T-helper 9 cell (primary cell): ENCODE measurements around the gene CLCN2.
"Not testable (repeated sequence)": the region's sequence is repeated elsewhere in the genome, so short reads cannot be mapped to it uniquely, and the experiment has no call there.

ENCODE experiments used
- DNase-seq: peaks from one replicate; pipeline ENCODE4 v3.0.0-alpha.2; 2020

The CLCN2 gene

DNA sequence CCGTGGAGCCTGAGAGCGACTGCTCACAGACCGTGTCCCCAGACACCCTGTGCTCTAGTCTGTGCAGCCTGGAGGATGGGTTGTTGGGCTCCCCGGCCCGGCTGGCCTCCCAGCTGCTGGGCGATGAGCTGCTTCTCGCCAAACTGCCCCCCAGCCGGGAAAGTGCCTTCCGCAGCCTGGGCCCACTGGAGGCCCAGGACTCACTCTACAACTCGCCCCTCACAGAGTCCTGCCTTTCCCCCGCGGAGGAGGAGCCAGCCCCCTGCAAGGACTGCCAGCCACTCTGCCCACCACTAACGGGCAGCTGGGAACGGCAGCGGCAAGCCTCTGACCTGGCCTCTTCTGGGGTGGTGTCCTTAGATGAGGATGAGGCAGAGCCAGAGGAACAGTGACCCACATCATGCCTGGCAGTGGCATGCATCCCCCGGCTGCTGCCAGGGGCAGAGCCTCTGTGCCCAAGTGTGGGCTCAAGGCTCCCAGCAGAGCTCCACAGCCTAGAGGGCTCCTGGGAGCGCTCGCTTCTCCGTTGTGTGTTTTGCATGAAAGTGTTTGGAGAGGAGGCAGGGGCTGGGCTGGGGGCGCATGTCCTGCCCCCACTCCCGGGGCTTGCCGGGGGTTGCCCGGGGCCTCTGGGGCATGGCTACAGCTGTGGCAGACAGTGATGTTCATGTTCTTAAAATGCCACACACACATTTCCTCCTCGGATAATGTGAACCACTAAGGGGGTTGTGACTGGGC, 16.7 kb downstream of the CLCN2 start:
- no peak for DNase-seq

DNA sequence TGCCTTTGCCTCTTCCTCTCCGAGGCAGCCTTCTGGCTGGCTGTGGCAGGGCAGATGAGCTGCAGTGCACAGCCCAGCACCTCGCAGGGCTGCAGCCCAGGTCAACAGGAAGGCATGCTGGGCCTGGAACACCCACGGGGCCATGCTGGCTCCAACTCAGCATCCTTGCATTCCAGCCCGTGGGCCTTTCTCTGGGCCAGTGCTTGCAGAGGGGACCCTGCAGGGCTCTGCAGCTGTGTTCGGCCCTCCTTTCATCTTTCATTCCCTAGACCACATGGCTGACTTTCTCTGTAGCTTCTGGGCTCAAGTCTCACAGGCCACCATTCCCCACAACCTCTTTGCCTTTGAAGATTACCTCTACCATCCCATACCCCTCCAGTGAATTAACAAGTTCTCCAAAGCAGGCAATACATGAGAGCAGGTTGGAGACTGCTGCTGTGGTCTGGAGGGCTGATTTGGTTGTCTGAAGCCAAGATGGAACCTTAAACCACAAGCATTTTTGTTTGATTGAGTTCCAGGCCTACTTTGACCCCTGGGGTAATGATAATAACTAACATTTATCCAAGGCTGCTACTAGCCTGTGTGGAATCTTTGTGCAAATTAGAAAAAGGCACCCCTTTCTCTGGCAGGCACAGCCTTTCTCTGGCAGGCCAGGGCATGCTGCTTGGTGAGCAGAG, 18.1 kb downstream of the CLCN2 start:
- no peak for DNase-seq

DNA sequence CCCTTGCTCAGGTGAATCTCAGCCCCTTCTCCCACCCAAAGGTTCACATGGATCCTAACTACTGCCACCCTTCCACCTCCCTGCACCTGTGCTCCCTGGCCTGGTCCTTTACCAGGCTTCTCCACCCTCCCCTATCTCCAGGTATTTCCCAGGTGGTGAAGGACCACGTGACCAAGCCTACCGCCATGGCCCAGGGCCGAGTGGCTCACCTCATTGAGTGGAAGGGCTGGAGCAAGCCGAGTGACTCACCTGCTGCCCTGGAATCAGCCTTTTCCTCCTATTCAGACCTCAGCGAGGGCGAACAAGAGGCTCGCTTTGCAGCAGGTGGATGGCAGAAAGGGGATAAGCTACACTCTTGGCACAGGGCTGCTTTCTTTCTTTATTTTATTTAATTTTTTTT, 19.5 kb downstream of the CLCN2 start:
- DNase-seq = no peak

DNA sequence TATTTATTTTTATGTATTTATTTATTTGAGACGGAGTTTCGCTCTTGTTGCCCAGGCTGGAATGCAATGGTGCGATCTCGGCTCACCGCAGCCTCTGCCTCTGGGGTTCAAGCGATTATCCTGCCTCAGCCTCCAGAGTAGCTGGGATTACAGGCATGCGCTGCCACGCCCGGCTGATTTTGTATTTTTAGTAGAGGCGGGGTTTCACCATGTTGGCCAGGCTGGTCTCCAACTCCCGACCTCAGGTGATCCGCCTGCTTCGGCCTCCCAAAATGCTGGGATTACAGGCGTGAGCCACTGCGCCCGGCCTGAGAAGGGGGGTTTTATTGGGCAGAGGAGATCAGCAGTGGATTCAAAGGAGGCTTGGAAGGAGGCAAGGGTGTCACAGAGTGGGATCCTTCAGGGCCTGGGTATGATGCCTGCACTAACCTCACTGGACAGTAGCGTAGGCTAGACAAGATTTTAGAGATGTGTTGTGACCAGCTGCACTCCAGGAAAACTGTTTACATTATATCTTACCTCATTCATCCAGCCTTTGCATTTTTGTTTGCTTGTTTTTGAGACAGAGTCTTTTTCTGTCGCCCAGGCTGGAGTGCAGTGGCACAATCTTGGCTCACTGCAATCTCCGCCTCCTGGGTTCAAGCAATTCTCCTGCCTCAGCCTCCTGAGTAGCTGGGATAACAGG, 21.8 kb downstream of the CLCN2 start:
- DNase-seq = not testable (repeated sequence)

DNA sequence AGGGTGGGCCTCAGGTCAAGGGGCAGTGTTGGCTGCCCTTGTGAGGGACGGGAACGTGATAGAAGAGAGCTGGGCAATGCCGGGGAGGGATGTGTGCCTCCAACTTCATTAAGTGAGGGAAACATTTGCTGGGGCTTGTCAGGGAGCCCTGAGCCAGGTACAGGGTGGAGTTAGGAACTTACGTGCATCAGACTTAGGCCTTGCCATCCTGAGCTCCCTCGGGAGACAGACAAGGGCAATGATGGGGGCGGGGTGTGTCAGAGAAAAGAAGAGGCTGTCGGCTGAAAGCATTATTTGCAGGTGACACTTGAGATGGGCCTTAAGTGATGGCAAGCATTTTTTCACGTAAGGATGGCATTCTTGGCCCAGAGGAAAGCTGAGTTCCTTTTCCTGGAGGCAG, 22.4 kb downstream of the CLCN2 start:
- DNase-seq = no peak

DNA sequence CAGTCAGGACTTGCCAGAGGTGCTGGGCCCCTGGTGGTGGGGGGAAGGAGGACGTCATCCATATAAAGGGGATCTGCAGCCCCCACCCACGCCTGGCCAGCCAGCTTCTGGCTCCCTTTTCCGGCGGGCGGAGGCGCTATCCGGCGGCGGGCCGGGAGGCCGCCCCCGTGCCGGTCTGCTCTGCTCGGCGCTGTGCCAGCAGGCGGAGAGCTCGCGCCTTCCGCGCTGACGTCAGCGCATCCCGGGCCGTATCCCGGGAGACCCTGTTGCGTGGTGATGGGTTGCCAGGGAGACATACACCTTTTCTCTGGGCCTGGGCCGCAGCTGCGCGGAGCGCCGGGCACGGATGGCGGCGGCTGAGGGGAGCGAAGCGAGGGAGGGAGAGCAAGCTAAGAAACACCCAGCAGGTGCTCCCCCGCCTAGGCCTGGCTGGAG, 22.9 kb downstream of the CLCN2 start:
- peak; percentile 13 for DNase-seq

DNA sequence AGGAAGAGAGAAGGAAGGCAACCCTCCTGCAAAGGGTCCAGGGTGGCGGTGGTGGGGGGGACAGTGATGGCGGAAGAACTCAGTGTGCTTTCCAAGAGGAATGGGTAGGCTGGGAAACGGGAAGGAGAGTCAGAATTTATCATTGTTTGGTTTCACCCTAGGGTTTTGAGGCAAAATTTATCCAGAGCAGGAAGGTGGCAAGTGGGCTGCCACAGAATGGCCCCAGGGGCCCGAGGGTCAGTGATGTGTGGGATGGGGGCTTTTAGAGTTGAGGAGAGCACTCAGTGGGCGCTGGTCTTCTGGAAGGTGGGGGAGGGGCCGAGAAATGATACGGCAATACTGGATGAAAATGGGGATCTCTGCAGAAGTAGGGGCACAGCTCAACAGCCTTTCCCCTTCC, 23.4 kb downstream of the CLCN2 start:
- no peak for DNase-seq

DNA sequence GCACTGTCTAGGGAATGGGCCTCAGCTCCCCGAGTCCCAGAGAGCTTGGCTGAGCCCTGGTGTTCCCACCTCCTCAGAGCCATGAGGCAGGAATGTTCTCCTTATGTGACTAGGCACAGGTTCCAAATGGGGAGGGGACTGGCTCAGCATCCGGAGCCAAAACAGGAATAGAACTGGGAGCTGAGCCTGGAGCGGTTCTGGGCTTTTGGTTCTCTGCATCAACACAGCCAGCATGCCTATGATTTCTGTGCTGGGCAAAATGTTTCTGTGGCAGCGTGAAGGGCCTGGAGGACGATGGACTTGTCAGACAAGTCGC, 24.0 kb downstream of the CLCN2 start, which contains the start of gene FAM131A:
FAM131A (plus strand) TSS at position 202 of the 316 bp plus-strand sequence; CDS start at position 233, 31 bp downstream.
- no peak for DNase-seq

DNA sequence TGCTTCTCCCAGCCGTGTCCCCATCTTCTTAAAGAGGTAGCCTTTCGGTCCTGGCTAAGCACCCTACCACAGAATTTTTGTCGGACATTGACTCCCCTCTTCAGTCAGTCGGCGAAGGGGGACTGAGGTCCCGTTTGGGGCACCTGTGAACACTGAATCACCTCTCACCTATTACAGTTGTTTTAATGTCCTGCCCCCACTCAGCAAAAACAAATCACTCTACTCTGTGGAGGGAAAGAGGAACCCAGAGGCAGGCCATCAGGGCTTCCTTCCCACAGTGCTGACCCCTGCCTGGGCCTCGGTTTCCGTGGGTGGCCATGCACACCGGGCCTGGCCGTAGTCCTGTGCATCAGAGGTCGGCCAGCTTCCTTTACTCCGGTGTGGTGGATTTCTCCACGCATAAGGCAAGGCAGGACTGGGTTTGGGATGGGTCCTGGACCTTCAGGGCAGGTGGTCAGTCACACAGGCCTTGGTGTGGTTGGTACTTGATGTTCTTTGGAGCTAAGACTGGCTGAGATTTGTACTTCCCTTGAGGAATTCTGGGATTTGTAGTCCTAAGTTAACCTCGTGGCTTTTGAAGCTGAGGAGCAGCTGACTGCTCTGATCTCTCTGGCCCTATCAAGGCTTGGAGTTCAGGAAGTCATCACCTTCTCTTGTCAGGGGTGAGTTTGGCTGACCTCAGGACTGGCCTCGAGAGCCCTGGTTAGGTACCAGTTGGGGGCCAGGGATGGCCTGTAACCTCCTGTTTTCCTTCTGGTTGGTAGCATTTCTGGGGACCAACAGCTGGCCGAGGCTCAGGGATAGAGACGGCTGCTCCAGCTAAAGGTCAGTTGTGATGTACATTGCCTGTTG, 24.6 kb downstream of the CLCN2 start:
- DNase-seq = no peak

DNA sequence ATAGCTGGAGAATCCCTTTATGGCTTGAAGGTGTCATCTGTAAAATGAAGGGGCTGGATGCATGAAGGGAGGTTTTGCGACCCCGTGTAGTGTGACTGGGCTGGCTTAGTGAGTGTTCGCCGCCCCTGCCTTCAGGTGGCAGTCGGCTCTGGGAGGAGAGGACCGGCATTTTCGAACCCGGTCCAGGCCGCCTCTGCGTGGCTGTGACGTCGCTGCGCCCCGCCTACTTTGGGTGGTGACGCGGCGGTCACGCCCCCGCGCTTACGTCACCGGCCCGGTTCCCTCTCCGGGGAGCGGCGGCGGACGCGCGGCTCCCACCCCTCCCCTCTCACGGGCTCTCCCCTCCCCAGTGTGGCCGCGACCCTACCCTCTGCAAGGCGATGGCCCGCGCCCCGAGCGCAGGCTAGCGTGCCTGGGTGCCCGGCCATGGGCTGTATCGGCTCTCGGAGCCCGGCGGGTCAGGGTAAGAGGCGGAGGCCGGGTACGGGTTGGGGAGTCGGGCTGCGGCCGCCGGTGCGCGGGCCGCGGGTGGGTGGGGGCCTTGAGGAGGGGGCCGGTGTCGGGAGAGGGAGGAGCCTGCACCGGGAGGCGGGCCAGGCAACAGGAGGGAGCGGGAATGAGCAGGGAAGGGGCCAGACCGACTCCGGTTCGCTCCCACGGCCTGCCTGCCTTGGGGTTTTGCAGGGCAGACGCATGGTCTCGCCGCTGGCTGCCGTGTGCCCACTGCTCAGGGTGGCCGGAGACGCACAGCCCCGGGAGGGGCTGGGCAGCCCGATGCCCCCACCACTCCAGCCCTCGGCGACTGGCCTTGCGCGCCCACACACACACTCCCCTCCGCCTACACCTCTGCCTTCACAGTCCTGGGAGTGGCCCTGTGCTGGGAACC, 25.5 kb downstream of the CLCN2 start:
- peak; percentile 88 for DNase-seq

DNA sequence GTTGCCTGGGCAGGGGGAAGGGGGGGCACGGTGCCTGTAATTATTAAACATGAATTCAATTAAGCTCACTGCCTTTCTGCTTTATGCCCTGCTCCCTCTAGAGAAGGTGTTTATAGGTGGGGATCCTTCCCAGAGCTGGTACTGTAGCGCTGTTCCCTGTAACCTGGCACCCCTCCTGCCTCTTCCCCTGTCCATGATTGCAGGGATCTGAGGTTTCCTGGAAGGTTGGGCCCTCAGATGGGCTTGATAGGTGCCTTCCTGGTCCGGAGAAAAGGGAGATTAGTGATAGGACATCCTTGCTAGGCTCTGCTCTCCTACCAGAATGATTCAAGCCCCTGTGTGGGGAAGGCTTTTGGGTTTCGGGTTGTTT, 26.1 kb downstream of the CLCN2 start:
- no peak for DNase-seq

DNA sequence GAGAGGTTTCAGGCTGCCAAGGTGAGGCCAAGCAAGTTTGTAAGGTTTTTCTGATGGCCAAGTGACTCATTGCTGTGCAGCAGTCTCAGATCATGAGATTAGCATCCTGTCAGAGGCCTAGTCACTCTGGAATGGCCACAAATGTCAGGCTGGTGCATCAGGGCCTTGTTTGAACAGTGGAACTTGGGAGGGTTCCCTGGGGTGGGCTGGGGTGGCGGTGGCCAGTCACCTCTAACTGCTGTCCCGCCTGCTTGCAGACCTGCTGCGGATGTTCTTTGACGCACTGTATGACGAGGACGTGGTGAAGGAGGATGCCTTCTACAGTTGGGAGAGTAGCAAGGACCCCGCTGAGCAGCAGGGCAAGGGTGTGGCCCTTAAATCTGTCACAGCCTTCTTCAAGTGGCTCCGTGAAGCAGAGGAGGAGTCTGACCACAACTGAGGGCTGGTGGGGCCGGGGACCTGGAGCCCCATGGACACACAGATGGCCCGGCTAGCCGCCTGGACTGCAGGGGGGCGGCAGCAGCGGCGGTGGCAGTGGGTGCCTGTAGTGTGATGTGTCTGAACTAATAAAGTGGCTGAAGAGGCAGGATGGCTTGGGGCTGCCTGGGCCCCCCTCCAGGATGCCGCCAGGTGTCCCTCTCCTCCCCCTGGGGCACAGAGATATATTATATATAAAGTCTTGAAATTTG, 26.8 kb downstream of the CLCN2 start:
- peak; percentile 31 for DNase-seq

DNA sequence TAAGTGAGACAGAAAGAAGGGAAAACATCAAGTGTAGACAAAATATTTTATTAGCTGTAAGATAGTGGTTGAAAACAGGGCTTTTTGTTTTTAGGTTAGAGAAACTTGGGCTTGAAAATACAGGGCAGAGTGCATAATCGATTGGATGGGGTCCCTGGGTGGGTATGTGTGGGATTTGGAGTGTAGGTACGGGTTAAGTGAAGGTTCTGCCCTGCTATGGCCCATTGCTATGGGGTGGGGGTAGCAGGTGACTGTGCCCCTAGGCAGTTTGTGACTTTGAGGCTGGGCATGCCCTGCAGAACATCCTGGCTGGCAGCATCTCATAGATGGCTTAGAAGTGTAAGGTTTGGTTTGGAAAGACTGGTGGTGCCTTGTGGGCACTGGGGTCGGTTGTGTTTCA, 27.7 kb downstream of the CLCN2 start:
- no peak for DNase-seq

DNA sequence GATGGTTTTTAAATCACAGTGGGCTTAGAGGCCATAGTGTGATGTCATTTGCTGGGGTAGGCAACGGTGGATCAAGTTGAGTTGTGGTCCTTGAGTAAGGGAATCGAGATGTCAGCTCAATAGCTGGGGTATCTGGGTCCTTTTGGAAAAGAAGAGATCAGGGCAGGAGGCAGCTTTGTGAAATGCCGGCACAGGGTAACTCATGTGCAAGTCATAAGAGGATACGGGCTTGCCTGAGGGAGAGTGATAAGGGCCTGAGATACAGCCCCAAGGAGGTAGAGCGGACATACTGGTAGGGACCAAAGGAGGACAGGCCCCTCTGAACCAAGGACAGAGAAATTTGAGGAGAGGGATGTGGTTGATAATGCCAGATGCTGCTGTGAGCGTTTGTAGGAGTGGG, 28.2 kb downstream of the CLCN2 start:
- DNase-seq = no peak

DNA sequence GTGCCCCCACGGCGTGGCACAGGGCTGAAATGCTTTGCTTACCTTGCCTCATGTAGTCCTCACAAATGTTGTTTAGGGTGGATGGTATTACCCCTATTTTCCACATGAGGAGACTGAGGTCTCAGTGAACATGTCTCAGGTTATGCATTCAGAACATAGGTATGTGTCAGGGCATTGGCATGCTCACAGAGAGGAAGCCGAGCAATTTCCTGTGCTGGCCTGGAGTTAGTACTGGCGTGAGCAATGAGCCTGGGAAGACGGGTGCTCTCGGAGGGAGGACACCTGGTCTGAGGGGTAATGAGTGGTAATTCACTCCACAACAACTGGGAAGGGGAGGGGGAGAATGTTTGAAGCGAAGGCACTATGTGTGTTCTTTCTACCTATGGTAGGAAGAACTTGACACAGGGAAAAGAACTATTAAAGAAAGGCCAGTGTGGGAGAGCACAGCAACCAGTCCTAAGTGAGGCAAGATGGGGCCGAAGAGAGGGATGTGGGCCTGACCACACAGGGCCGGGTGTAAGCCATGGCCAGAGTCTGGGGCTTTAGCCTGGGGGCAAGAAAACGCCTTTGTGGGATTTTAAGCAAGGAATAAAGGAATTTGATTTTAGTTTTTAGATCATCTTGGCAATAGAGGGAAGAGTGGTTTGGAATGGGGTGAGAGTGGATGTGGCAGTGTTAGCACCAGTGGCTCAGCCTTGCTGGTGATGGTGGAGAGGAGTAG, 28.9 kb downstream of the CLCN2 start:
- no peak for DNase-seq

DNA sequence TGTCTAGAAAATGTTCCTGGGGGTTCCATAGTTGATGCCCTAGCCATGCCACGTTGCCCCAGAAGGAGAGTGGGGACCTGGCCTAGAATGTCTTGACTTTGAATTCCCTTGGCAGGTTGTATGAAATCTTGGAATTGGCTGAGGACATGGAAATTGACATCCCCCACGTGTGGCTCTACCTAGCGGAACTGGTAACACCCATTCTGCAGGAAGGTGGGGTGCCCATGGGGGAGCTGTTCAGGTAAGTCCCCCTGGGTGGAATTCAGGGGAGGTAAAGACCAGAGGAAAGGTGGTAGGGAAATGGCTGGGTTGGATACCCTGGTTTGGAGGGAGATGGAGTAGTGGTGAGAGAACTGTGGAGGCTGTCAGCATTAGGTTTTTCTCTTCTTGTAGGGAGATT, 32.9 kb downstream of the CLCN2 start:
- no peak for DNase-seq

DNA sequence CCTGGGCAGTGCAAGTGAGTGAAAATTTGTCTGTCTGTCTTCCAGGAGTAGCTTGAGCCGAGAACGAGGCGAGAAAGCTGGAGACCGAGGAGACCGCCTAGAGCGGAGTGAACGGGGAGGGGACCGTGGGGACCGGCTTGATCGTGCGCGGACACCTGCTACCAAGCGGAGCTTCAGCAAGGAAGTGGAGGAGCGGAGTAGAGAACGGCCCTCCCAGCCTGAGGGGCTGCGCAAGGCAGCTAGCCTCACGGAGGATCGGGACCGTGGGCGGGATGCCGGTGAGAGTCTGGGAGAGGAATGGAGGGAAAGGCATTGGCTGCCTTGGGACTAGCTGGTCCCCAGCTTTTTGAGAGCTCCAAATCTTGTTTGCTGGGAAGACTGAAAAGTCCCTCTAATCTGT, 34.2 kb downstream of the CLCN2 start:
- no peak for DNase-seq

DNA sequence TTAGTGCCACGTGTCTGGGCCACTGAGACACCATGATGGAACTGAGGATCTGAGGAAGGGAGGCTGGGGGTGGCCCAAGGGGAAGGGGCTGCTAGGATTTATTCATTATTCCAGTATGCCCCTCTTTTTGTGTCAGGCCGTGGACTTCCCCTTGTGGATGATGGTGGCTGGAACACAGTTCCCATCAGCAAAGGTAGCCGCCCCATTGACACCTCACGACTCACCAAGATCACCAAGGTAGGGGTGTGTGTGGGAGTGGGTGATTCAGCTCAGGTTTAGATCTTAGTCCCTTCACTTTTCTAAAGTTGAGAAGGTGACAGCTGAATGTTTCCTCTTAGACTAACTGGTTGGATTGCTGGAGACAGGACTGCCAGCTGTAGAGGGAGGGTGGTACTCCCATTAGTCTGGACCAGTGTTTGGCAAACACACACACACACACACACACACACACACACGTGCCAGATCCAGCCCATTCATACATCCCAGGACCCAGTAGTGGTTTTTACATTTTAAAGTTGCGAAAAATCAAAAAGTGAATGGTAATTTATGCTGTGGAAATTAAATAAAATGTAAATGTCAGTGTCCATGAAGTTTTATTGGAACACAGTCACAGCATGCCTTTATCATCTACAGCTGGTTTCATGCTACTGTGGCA, 35.6 kb downstream of the CLCN2 start:
- no peak for DNase-seq

DNA sequence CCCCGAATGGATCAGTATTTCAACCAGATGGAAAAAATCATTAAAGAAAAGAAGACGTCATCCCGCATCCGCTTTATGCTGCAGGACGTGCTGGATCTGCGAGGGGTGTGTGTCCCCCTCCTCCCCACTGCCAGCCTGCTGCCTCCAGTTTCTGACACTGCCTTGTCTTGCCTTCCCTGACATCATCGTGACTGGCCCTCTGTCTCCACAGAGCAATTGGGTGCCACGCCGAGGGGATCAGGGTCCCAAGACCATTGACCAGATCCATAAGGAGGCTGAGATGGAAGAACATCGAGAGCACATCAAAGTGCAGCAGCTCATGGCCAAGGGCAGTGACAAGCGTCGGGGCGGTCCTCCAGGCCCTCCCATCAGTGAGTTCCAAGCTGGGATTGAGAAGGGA, 36.1 kb downstream of the CLCN2 start:
- DNase-seq = no peak

DNA sequence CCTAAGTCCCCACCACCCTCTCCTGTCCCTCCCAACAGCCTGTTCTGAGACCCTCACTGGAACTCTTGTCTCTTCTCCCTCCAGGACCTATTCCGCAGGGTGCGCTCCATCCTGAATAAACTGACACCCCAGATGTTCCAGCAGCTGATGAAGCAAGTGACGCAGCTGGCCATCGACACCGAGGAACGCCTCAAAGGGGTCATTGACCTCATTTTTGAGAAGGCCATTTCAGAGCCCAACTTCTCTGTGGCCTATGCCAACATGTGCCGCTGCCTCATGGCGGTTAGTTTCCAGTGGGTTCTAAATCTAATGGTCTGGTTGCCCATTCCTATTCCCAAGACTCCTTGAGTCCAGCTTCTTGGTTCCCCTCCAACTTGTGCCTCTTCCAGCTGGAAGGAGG, 37.7 kb downstream of the CLCN2 start:
- DNase-seq = no peak
